RWPE1 (cell line): Measurements from ENCODE around the gene HSPG2.
"Not testable (repeated sequence)": the region's sequence is repeated elsewhere in the genome, so short reads cannot be mapped to it uniquely, and the experiment has no call there.

ENCODE experiments used
- CTCF ChIA-PET: fragments of 350-600 bp; sonication (Branson Sonifier 250); formaldehyde crosslinking; extraction: SDS; loops from one replicate; lab custom pipeline; 2021; lab: Yijun Ruan, JAX
- POLR2A ChIA-PET: fragments of 400-600 bp; formaldehyde crosslinking; extraction: SDS; loops from one replicate; lab custom pipeline; 2020; ENCODE audit warnings: antibody characterized with exemption; ENCODE audit not compliant: low non-redundant PET; lab: Yijun Ruan, JAX
- DNase-seq: peaks from one replicate; pipeline ENCODE4 v3.0.0; 2012; ENCODE audit warnings: low spot score
- H3K27ac ChIP-seq: fragments of 450-650 bp; 2 replicates; pipeline ENCODE4 v1.5.1; 2017
- CTCF ChIP-seq: fragments of 450-650 bp; conservative IDR thresholded peaks from 2 replicates; pipeline ENCODE4 v1.5.1; 2017; ENCODE audit warnings: low read depth, mild to moderate bottlenecking

The HSPG2 gene

GRCh38 chr1:21909787-21910503 lies 27.2 kb downstream of the HSPG2 start:
- peak overlapping the region; percentile 52 for H3K27ac ChIP-seq
- POLR2A ChIA-PET, result no interaction called here
- no peak for DNase-seq
- no peak for TF ChIP-seq CTCF
- CTCF ChIA-PET, result no interaction called here

- POLR2A ChIA-PET, result no interaction called here
- CTCF ChIA-PET, result no interaction called here
- H3K27ac ChIP-seq, result peak overlapping the region; percentile 52
- DNase-seq, result no peak
- no peak for TF ChIP-seq CTCF
These were observed 27.8 kb downstream of the HSPG2 start for GRCh38 chr1:21909286-21909759.

GRCh38 chr1:21907737-21908534 lies 29.2 kb downstream of the HSPG2 start:
- DNase-seq, POLR2A ChIA-PET, H3K27ac ChIP-seq, CTCF ChIA-PET: not testable (repeated sequence)

GRCh38 chr1:21907079-21907418 lies 30.1 kb downstream of the HSPG2 start:
- no peak for DNase-seq
- H3K27ac ChIP-seq, result no peak overlapping the region
- CTCF ChIA-PET, result no interaction called here
- POLR2A ChIA-PET, result no interaction called here
- no peak for TF ChIP-seq CTCF

- ChIA-PET POLR2A (no interaction called here), CTCF (no interaction called here)
- no peak for TF ChIP-seq CTCF
- DNase-seq, result no peak
- H3K27ac ChIP-seq, result peak overlapping the region; percentile 26; the same call in 1 of the 2 replicates
These were observed 30.7 kb downstream of the HSPG2 start for GRCh38 chr1:21906173-21907078.

- ChIA-PET CTCF (interaction anchor here (0.6 kb wide), 1 partner anchor 129 kb away, joined by 3 read pairs; no protein-coding TSS in a partner anchor), POLR2A (no interaction called here)
- peak; percentile 81 for DNase-seq
- H3K27ac ChIP-seq, result peak overlapping the region; percentile 47
- no peak for TF ChIP-seq CTCF
These were observed 32.2 kb downstream of the HSPG2 start for GRCh38 chr1:21904704-21905520.
